Transverse colon (tissue), 4 donors: Measurements from ENCODE around the gene DPH3. TPM values are rescaled to one million over a fixed set of nuclear protein-coding genes. Genes with fewer than 3 reads are reported as not detected.

ENCODE experiments used
- DNase-seq: peaks from one replicate; pipeline ENCODE4 v3.0.0-alpha.2; 2019
- H3K27ac ChIP-seq, 4 donors: fragments of 200-600 bp; sonication (generic); 2 replicates each; pipeline ENCODE4 v1.5.1; 2016 to 2018; ENCODE audit warnings: inconsistent platforms in 4 of 4
- H3K27me3 ChIP-seq: fragments of 200-600 bp; sonication (generic); 2 replicates; pipeline ENCODE4 v1.5.1; 2017; ENCODE audit warnings: inconsistent platforms
- H3K36me3 ChIP-seq, 4 donors: fragments of 200-600 bp; sonication (generic); 2 replicates each; pipeline ENCODE4 v1.5.1; 2017 to 2019; ENCODE audit warnings: inconsistent platforms in 4 of 4
- H3K4me1 ChIP-seq, 4 donors: fragments of 200-600 bp; sonication (generic); 2 replicates each; pipeline ENCODE4 v1.5.1; 2017 to 2020; ENCODE audit warnings: inconsistent platforms in 4 of 4
- H3K4me3 ChIP-seq, 4 donors: fragments of 200-600 bp; sonication (generic); 1 replicate in 1 of 4; 2 replicates in 3 of 4; pipeline versions ENCODE4 v1.5.1 to v1.6.1; 2017 to 2019; ENCODE audit warnings: inconsistent platforms in 4 of 4
- H3K9me3 ChIP-seq, 2 donors: fragments of 200-600 bp; sonication (generic); 2 replicates each; pipeline ENCODE4 v1.5.1; 2017 to 2019; ENCODE audit warnings: inconsistent platforms in 2 of 2
- EP300 ChIP-seq: sonication (generic); formaldehyde crosslinking; IDR thresholded peaks from one replicate; pipeline ENCODE4 v1.6.1; 2017; ENCODE audit warnings: antibody characterized with exemption, low read depth
- POLR2A ChIP-seq: fragments of 450-650 bp; IDR thresholded peaks from one replicate; pipeline ENCODE4 v1.6.1; 2016; ENCODE audit warnings: antibody characterized with exemption, mild to moderate bottlenecking, moderate library complexity
- POLR2AphosphoS5 ChIP-seq, 3 donors: sonication (generic); formaldehyde crosslinking; IDR thresholded peaks; one replicate each; pipeline ENCODE4 v1.6.1; 2016; ENCODE audit warnings: antibody characterized with exemption in 3 of 3
- WGBS, 2 donors: methylation state at CpG; one replicate each; pipeline ENCODE4 v1.1.5; 2018; ENCODE audit warnings: low coverage in 1 of 2; 5-methylcytosine and 5-hydroxymethylcytosine counted together
- in situ Hi-C, 4 donors: fragments of 200-750 bp; cut with MboI; loops; one replicate each; pipeline versions ENCODE4 v1.15.0 to v1.15.1; 2017; ENCODE audit warnings: low sequenced_read_pairs in 3 of 4, low pct_ligation_motif_present in 1 of 4, low pct_unique_long_range_greater_than_20kb in 1 of 4
- intact Hi-C: fragments of 100-400 bp; cut with DNase I; formaldehyde crosslinking; loops from one replicate; pipeline ENCODE4 v1.15.1; 2023; ENCODE audit warnings: low total_unique reads
- total RNA-seq, 4 donors: library from RNA; depleted of rRNA; stranded (reverse); fragments of >200 nt; gene quantifications; one replicate each; pipeline ENCODE4 v1.1.0, GENCODE V29; 2016
- TF ChIP-seq, protein P1 (sequence below), 5 experiments: fragments of 200-600 bp in 3 of 5; fragments of 450-650 bp in 2 of 5; sonication (generic) in 3 of 5; IDR thresholded peaks; 1 replicate in 2 of 5; 2 replicates in 3 of 5; pipeline ENCODE4 v1.5.1; 2016 to 2017; ENCODE audit warnings: antibody characterized with exemption in 5 of 5, inconsistent platforms in 3 of 5, mild to moderate bottlenecking in 2 of 5, moderate library complexity in 1 of 5

Gene DPH3
- total RNA-seq, 4 donors from 2014 or later = 5.0 to 22.4 (median 12.4) TPM

DNA sequence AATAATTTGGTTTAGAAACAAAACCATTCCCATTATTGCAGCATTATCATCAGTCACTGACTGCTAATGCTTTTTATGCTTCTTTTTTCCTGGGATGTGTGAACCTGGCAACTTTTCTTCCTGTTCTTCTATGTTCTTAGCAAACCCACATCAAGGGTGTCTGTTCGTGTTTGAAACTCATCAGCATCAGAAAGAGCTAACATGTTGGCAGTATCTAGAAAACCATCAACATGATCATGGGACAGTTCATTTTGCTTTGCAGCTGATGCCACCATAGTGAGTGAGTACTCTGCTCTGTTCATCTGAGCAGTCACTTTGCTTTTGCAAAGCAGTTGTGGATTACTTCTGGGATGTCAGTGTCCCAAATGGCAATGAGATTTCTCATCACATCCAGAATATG, 5.9 kb downstream of the DPH3 start:
- Histone ChIP-seq H3K4me3 (no peak overlapping the region), H3K27ac (no peak overlapping the region), H3K9me3 (no peaks in the 10 kb centered on the region), H3K27me3 (no peaks in the 10 kb centered on the region), H3K4me1 (peaks cover 4 to 17% (median 8%) of the 10 kb centered on the region in 4 donors), H3K36me3 (peaks cover 0 to 15% (median 3%) of the 10 kb centered on the region in 4 donors)
- WGBS, 2 donors = 50 to 80% methylated on average over 1 of the region's 1 CpG
- intact Hi-C loops = no loop called here
- DNase-seq = no peak
- TF ChIP-seq EP300 (no peak), POLR2A (no peak), POLR2AphosphoS5 (IDR thresholded peaks at IDR 0.05) (no peak)
- TF ChIP-seq, protein P1, sequence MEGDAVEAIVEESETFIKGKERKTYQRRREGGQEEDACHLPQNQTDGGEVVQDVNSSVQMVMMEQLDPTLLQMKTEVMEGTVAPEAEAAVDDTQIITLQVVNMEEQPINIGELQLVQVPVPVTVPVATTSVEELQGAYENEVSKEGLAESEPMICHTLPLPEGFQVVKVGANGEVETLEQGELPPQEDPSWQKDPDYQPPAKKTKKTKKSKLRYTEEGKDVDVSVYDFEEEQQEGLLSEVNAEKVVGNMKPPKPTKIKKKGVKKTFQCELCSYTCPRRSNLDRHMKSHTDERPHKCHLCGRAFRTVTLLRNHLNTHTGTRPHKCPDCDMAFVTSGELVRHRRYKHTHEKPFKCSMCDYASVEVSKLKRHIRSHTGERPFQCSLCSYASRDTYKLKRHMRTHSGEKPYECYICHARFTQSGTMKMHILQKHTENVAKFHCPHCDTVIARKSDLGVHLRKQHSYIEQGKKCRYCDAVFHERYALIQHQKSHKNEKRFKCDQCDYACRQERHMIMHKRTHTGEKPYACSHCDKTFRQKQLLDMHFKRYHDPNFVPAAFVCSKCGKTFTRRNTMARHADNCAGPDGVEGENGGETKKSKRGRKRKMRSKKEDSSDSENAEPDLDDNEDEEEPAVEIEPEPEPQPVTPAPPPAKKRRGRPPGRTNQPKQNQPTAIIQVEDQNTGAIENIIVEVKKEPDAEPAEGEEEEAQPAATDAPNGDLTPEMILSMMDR (IDR thresholded peaks at IDR 0.05) = no peak
- in situ Hi-C loops = loop anchor here in 2 of 4 donors (25.0 kb wide), 3 partner anchors 447 to 1047 kb away; partner anchors contain the start of gene CAPN7 (in 1 of the 2)

DNA sequence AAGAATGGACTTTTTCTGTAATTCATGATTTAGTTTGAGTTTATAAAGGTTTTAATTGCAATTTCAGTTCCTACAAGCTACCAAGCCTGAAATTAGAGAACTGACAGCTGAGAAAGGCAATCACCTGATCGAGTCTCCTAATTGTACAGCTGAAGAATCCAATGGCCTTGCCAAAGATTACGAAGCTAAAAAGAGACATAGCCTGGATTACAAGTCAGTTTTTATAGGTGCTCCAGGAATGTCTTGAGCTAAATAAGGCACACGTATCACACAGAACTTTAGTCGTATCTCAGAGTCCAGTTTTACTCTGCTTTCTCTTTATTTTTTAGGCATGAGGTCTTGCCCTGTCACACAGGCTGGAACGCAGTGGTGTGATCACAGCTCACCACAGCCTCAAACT, 6.6 kb downstream of the DPH3 start:
- no peak for DNase-seq
- peaks cover 0 to 13% (median under 1%) of the 10 kb centered on the region in 4 donors for H3K4me1 ChIP-seq
- no peaks in the 10 kb centered on the region for H3K27me3 ChIP-seq
- 40 to 68% methylated on average over 1 to 5 of the region's 5 CpGs for WGBS, 2 donors
- intact Hi-C loops (no loop called here), in situ Hi-C loops (loop anchor here in 2 of 4 donors (25.0 kb wide), 3 partner anchors 446 to 1046 kb away; partner anchors contain the start of gene CAPN7 (in 1 of the 2))
- no peak overlapping the region for H3K27ac ChIP-seq
- no peak overlapping the region for H3K4me3 ChIP-seq
- peaks cover 0 to 15% (median 3%) of the 10 kb centered on the region in 4 donors for H3K36me3 ChIP-seq
- H3K9me3 ChIP-seq = no peaks in the 10 kb centered on the region
- TF ChIP-seq EP300 (no peak), POLR2AphosphoS5 (IDR thresholded peaks at IDR 0.05) (no peak), POLR2A (no peak)
- TF ChIP-seq, protein P1 (IDR thresholded peaks at IDR 0.05) = no peak

DNA sequence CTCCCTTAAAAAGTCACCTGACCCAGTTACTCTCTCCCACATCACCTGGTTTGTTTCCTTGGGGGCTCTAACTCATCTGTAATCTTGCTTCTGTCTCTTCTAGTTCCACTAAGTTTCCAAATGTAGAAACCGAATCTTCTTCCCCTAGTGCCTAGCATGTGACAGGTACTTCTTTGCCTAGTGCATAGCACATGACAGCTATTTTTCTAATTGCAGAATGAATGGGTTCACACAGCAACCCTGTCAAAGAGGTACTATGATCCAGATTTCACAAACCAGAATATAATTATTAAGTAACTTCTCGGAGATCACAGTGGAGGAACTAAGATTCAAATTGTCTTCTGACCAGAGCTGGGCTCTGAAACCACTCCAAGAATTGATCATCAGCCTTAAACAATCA, 7.4 kb downstream of the DPH3 start:
- Histone ChIP-seq H3K4me3 (no peak overlapping the region), H3K36me3 (peaks cover 0 to 15% (median 3%) of the 10 kb centered on the region in 4 donors), H3K9me3 (no peaks in the 10 kb centered on the region), H3K27ac (no peak overlapping the region), H3K4me1 (peaks cover 0 to 11% (median 0%) of the 10 kb centered on the region in 4 donors), H3K27me3 (no peaks in the 10 kb centered on the region)
- in situ Hi-C loops = loop anchor here in 2 of 4 donors (25.0 kb wide), 3 partner anchors 445 to 1045 kb away; partner anchors contain the start of gene CAPN7 (in 1 of the 2)
- no peak for DNase-seq
- WGBS, 2 donors = 46 to 88% methylated on average over 2 of the region's 2 CpGs
- intact Hi-C loops = no loop called here
- TF ChIP-seq, protein P1 (IDR thresholded peaks at IDR 0.05) = no peak
- no peak for TF ChIP-seq EP300
- no peak for TF ChIP-seq POLR2A
- no peak for TF ChIP-seq POLR2AphosphoS5 (IDR thresholded peaks at IDR 0.05)

DNA sequence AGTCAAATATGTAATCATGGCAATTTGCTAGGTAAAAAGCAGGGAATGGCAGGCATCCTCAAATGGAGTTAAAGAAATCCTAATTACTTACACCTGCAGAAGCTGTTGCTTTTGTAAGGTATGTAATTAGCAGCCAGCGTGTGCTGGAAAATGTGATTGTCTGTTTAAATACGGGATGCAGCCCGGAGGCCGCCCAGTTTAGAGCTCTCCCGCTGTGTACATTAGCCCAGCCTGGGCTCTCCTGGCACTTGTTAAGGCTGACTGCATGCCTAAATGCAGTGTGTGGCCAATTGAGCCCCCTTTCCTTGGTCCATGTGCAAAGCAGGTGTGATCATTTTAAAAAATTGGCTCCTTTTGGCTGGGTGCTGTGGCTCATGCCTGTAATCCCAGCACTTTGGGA, 9.0 kb downstream of the DPH3 start:
- Histone ChIP-seq H3K4me1 (peaks cover 0 to 9% (median 0%) of the 10 kb centered on the region in 4 donors), H3K4me3 (no peak overlapping the region), H3K36me3 (peaks cover 0 to 15% (median 3%) of the 10 kb centered on the region in 4 donors), H3K9me3 (no peaks in the 10 kb centered on the region), H3K27ac (no peak overlapping the region), H3K27me3 (no peaks in the 10 kb centered on the region)
- TF ChIP-seq EP300 (no peak), POLR2AphosphoS5 (IDR thresholded peaks at IDR 0.05) (no peak), POLR2A (no peak)
- TF ChIP-seq, protein P1 (IDR thresholded peaks at IDR 0.05) = no peak
- in situ Hi-C loops (loop anchor here in 2 of 4 donors (25.0 kb wide), 3 partner anchors 443 to 1043 kb away; partner anchors contain the start of gene CAPN7 (in 1 of the 2)), intact Hi-C loops (no loop called here)
- WGBS, 2 donors = 98 to 100% methylated on average over 1 to 5 of the region's 5 CpGs
- DNase-seq = no peak
